Stimulated activated CD8-positive, alpha-beta memory T cell treated with anti-CD3 and anti-CD28 coated beads, Interleukin-12 subunit alpha, Interleukin-12 subunit beta, amount 100 ng/mL, for 24 hours (primary cell): ENCODE data around the gene KLHL20.
"Not testable (repeated sequence)": the region's sequence is repeated elsewhere in the genome, so short reads cannot be mapped to it uniquely, and the experiment has no call there.

Experiments used
- DNase-seq: peaks from one replicate; pipeline ENCODE4 v3.0.0-alpha.2; 2020; ENCODE audit errors: extremely low read depth

KLHL20 gene

GRCh38 chr1:173753830-173754229 lies 39.0 kb downstream of the KLHL20 start:
- no peak for DNase-seq

- DNase-seq: no peak
Measured at GRCh38 chr1:173757666-173758065, 42.9 kb downstream of the KLHL20 start.

DNA sequence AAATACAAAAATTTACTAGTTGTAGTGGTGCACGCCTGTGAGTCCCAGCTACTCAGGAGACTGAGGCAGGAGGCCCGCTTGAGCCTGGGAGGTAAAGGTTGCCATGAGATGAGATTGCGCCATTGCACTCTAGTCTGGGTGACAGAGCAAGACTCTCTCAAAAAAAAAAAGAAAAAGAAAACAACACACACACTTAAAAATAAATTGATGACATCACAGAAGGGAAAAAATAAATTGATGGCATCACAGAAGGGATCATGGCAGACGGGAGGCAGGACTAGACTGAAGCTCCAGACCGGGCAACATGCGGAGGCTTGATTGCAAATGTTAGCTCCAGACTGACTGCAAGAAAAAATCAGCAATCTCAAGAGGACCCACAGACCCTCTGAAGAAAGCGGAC lies 43.3 kb downstream of the KLHL20 start:
- no peak for DNase-seq

- DNase-seq: no peak
Measured at GRCh38 chr1:173758980-173759379, 44.2 kb downstream of the KLHL20 start.

DNA sequence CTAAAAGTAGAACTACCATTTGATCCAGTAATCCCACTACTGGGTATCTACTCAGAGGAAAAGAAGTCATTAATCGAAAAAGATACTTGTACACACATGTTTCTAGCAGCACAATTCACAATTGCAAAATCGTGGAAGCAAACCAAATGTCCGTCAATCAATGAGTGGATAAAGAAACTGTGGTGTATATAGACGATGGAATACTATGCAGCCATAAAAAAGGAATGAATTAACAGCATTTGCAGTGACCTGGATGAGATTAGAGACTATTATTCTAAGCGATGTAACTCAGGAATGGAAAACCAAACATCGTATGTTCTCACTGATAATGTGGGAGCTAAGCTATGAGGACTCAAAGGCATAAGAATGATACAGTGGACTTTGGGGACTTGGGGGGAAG lies 49.5 kb downstream of the KLHL20 start:
- not testable (repeated sequence) for DNase-seq

- DNase-seq: no peak
Measured at GRCh38 chr1:173768206-173768605, 53.4 kb downstream of the KLHL20 start.

GRCh38 chr1:173768827-173769226 lies 54.0 kb downstream of the KLHL20 start:
- DNase-seq: no peak

GRCh38 chr1:173770330-173770729 lies 55.5 kb downstream of the KLHL20 start:
- DNase-seq: not testable (repeated sequence)

GRCh38 chr1:173771560-173771959 lies 56.8 kb downstream of the KLHL20 start:
- DNase-seq: no peak

DNA sequence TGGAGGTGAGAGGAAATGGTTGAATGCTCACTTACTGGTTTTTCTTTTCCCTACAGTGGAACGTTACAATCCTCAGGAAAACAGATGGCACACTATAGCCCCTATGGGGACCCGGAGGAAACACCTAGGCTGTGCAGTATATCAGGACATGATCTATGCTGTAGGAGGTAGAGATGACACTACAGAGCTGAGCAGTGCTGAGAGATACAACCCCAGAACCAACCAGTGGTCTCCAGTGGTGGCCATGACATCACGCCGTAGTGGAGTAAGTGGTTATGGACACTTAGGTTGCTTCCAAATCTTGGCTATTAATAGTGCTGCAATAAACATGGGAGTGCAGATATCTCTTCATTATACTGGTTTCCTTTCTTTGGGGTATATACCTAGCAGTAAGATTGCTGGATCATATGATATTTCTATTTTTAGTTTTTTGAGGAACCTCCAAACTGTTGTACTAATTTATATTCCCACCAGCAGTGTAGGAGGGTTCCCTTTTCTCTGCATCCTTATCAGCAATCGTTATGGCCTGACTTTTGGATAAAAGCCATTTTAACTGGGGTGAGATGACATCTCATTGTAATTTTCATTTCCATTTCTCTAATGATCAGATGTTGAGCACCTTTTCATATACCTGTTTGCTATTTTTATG lies 60.9 kb downstream of the KLHL20 start:
- DNase-seq: no peak

GRCh38 chr1:173779936-173780335 lies 65.2 kb downstream of the KLHL20 start:
- DNase-seq: no peak

GRCh38 chr1:173784997-173785396 lies 70.2 kb downstream of the KLHL20 start:
- DNase-seq: no peak

GRCh38 chr1:173789841-173790240 lies 75.1 kb downstream of the KLHL20 start:
- no peak for DNase-seq

GRCh38 chr1:173798078-173798477 lies 83.3 kb downstream of the KLHL20 start:
- no peak for DNase-seq

GRCh38 chr1:173799995-173800394 lies 85.2 kb downstream of the KLHL20 start:
- not testable (repeated sequence) for DNase-seq

- no peak for DNase-seq
Measured at GRCh38 chr1:173802961-173803360, 88.2 kb downstream of the KLHL20 start.

DNA sequence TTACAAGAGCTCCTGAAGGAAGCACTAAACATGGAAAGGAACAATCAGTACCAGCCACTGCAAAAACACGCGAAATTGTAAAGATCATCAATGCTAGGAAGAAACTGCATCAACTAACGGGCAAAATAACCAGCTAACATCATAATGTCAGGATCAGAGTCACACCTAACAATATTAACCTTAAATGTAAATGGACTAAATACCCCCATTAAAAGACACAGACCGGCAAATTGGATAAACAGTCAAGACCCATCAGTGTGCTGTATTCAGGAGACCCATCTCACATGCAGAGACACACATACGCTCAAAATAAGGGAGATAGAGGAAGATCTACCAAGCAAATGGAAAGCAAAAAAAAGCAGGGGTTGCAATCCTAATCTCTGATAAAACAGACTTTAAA lies 98.9 kb downstream of the KLHL20 start:
- DNase-seq: not testable (repeated sequence)

GRCh38 chr1:173818459-173818858 lies 103.7 kb downstream of the KLHL20 start:
- no peak for DNase-seq

GRCh38 chr1:173821680-173822079 lies 106.9 kb downstream of the KLHL20 start:
- no peak for DNase-seq

- DNase-seq: no peak
Measured at GRCh38 chr1:173823781-173824314, 109.1 kb downstream of the KLHL20 start.

- DNase-seq: peak; percentile 69
Measured at GRCh38 chr1:173824315-173825081, 109.7 kb downstream of the KLHL20 start, which contains the start of the genes CENPL and DARS2. Gene CENPL (minus strand): TSS chr1:173824883. CDS start chr1:173811299, 13,584 bp downstream. Gene DARS2 (plus strand): TSS chr1:173824673. CDS start chr1:173825230, 557 bp downstream.

DNA sequence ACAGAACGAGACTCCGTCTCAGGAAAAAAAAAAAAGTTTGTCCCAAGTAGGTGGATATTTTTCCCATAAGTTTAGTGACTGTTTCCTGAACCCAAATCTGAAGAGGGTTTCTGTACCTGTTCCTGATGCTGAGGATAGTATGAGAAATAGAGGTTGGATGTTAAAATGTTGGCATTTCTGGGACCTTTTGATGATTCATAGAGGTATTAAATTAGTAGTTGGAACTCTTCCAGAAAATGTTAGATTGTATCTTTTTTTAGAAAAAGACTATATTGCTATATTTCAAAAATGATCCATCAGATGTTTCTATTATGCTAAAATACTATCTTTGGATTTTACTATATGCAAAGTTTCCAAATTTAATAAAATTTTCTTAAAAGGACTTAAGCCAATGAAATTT lies 112.8 kb downstream of the KLHL20 start:
- DNase-seq: no peak

GRCh38 chr1:173832748-173833147 lies 118.0 kb downstream of the KLHL20 start:
- no peak for DNase-seq
